Neuronal stem cell (in vitro differentiated cells): ENCODE results near the gene SLCO3A1.

Source experiments
- DNase-seq: peaks from one replicate; pipeline ENCODE4 v3.0.0-alpha.2; 2013; ENCODE audit warnings: low spot score
- H2AFZ ChIP-seq: one replicate; pipeline ENCODE4 v1.6.1; 2013; ENCODE audit warnings: mild to moderate bottlenecking, low read length, inconsistent platforms
- H2AK5ac ChIP-seq: 2 replicates; pipeline ENCODE4 v1.6.1; 2013; ENCODE audit warnings: low read depth, mild to moderate bottlenecking, inconsistent platforms, low read length, moderate library complexity, mixed read lengths
- H2BK120ac ChIP-seq: 2 replicates; pipeline ENCODE4 v1.6.1; 2013; ENCODE audit warnings: low read depth, mild to moderate bottlenecking, inconsistent platforms, low read length, moderate library complexity, mixed read lengths
- H2BK12ac ChIP-seq: one replicate; pipeline ENCODE4 v1.6.1; 2013; ENCODE audit warnings: low read length, inconsistent platforms
- H2BK15ac ChIP-seq: 2 replicates; pipeline ENCODE4 v1.6.1; 2013; ENCODE audit warnings: mild to moderate bottlenecking, low read length, inconsistent platforms, mixed read lengths
- H2BK5ac ChIP-seq: one replicate; pipeline ENCODE4 v1.6.1; 2013; ENCODE audit warnings: inconsistent platforms, mild to moderate bottlenecking, low read length, moderate library complexity
- H3K14ac ChIP-seq: one replicate; pipeline ENCODE4 v1.6.1; 2013; ENCODE audit warnings: low read length, inconsistent platforms
- H3K18ac ChIP-seq: 2 replicates; pipeline ENCODE4 v1.6.1; 2013; ENCODE audit warnings: low read length, inconsistent platforms
- H3K23ac ChIP-seq: 2 replicates; pipeline ENCODE4 v1.6.1; 2013; ENCODE audit warnings: low read depth, mild to moderate bottlenecking, mixed read lengths, low read length, inconsistent platforms; ENCODE audit not compliant: poor library complexity
- H3K27ac ChIP-seq: replicated peaks from 3 replicates; pipeline ENCODE4 v1.5.1; 2013; ENCODE audit warnings: low read length, inconsistent platforms
- H3K27me3 ChIP-seq, 3 experiments: 2 replicates each; pipeline ENCODE4 v1.6.1; 2013; ENCODE audit warnings: low read length in 3 of 3, mild to moderate bottlenecking in 2 of 3, inconsistent platforms in 1 of 3, low read depth in 1 of 3, mixed read lengths in 1 of 3, moderate library complexity in 1 of 3; ENCODE audit not compliant: control insufficient read depth in 3 of 3, insufficient read depth in 3 of 3
- H3K36me3 ChIP-seq, 2 donors: replicated peaks in 1 of 2; 2 replicates each; pipeline ENCODE4 v1.6.1; 2013; ENCODE audit warnings: low read length in 2 of 2; ENCODE audit not compliant: control insufficient read depth in 2 of 2, insufficient read depth in 2 of 2
- H3K4ac ChIP-seq: 2 replicates; pipeline ENCODE4 v1.6.1; 2013; ENCODE audit warnings: inconsistent platforms, mild to moderate bottlenecking, low read length, moderate library complexity
- H3K4me1 ChIP-seq, 2 donors: 1 replicate in 1 of 2; 2 replicates in 1 of 2; pipeline ENCODE4 v1.6.1; 2013; ENCODE audit warnings: low read length in 2 of 2, low read depth in 1 of 2; ENCODE audit not compliant: control insufficient read depth in 2 of 2, insufficient read depth in 1 of 2
- H3K4me2 ChIP-seq: one replicate; pipeline ENCODE4 v1.6.1; 2013; ENCODE audit warnings: mild to moderate bottlenecking, low read length, inconsistent platforms; ENCODE audit not compliant: insufficient read depth, poor library complexity, severe bottlenecking
- H3K4me3 ChIP-seq, 2 donors: 2 replicates each; pipeline ENCODE4 v1.5.1; 2013; ENCODE audit warnings: low read length in 2 of 2, mild to moderate bottlenecking in 2 of 2, inconsistent platforms in 1 of 2, moderate library complexity in 1 of 2
- H3K79me1 ChIP-seq: one replicate; pipeline ENCODE4 v1.6.1; 2013; ENCODE audit warnings: low read depth, mild to moderate bottlenecking, inconsistent platforms, low read length, moderate library complexity
- H3K9ac ChIP-seq: one replicate; pipeline ENCODE4 v1.6.1; 2013; ENCODE audit warnings: mild to moderate bottlenecking, low read depth, low read length, inconsistent platforms; ENCODE audit not compliant: poor library complexity
- H3K9me3 ChIP-seq, 2 donors: replicated peaks in 1 of 2; 2 replicates each; pipeline versions ENCODE3 to v1.6.1; 2013; ENCODE audit warnings: low read length in 2 of 2, mild to moderate bottlenecking in 2 of 2, inconsistent platforms in 1 of 2, low read depth in 1 of 2, mixed read lengths in 1 of 2, moderate library complexity in 1 of 2; ENCODE audit not compliant: control insufficient read depth in 2 of 2, insufficient read depth in 1 of 2
- H4K8ac ChIP-seq: one replicate; pipeline ENCODE4 v1.6.1; 2013; ENCODE audit warnings: low read depth, mild to moderate bottlenecking, inconsistent platforms, low read length, moderate library complexity
- H4K91ac ChIP-seq: one replicate; pipeline ENCODE4 v1.6.1; 2013; ENCODE audit warnings: low read length, low read depth, mild to moderate bottlenecking, inconsistent platforms; ENCODE audit not compliant: poor library complexity
- WGBS, 2 donors: extraction: QIAGEN DNeasy Blood & Tissue Kit; methylation state at CpG; one replicate each; pipeline ENCODE4 v1.1.7; 2013; ENCODE audit warnings: missing lambda C conversion rate in 2 of 2, mixed read lengths in 1 of 2; ENCODE audit not compliant: insufficient read length in 2 of 2, insufficient replicate concordance in 1 of 2; ENCODE audit errors: extremely low coverage in 2 of 2; 5-methylcytosine and 5-hydroxymethylcytosine counted together

The SLCO3A1 gene

GRCh38 chr15:91989821-91990220, 136.3 kb downstream of the SLCO3A1 start:
- no peak overlapping the region for H2AK5ac ChIP-seq
- no peak overlapping the region for H3K4me2 ChIP-seq
- no peaks in the 10 kb centered on the region for H3K79me1 ChIP-seq
- no peak overlapping the region for H2BK12ac ChIP-seq
- no peak overlapping the region for H3K4me3 ChIP-seq
- peaks cover 0 to 3% (median 0%) of the 10 kb centered on the region in 3 experiments for H3K27me3 ChIP-seq
- H4K8ac ChIP-seq = no peak overlapping the region
- no peak overlapping the region for H3K23ac ChIP-seq
- no CpG with 5 or more reads among the region's 4 CpGs for WGBS, 2 donors
- no peak overlapping the region for H2BK15ac ChIP-seq
- no peaks in the 10 kb centered on the region for H3K36me3 ChIP-seq
- DNase-seq = no peak
- no peak overlapping the region for H2BK5ac ChIP-seq
- H3K9ac ChIP-seq = no peak overlapping the region
- no peak overlapping the region for H3K18ac ChIP-seq
- H3K14ac ChIP-seq = no peak overlapping the region
- H2BK120ac ChIP-seq = no peak overlapping the region
- no peak overlapping the region for H2AFZ ChIP-seq
- no peak overlapping the region for H3K27ac ChIP-seq
- no peaks in the 10 kb centered on the region for H3K9me3 ChIP-seq
- no peak overlapping the region for H3K4ac ChIP-seq
- no peak overlapping the region for H4K91ac ChIP-seq
- H3K4me1 ChIP-seq = no peaks in the 10 kb centered on the region

GRCh38 chr15:91992945-91993344, 139.4 kb downstream of the SLCO3A1 start:
- Histone ChIP-seq H2BK120ac (no peak overlapping the region), H2AK5ac (no peak overlapping the region), H3K27ac (no peak overlapping the region), H3K9me3 (no peaks in the 10 kb centered on the region), H2BK5ac (no peak overlapping the region), H3K4me1 (no peaks in the 10 kb centered on the region), H3K4me3 (no peak overlapping the region), H2BK12ac (no peak overlapping the region), H3K36me3 (no peaks in the 10 kb centered on the region), H2AFZ (no peak overlapping the region), H2BK15ac (no peak overlapping the region), H4K91ac (no peak overlapping the region), H3K18ac (no peak overlapping the region), H3K4me2 (no peak overlapping the region), H4K8ac (no peak overlapping the region), H3K9ac (no peak overlapping the region), H3K4ac (no peak overlapping the region), H3K23ac (no peak overlapping the region), H3K27me3 (no peaks in the 10 kb centered on the region), H3K79me1 (no peaks in the 10 kb centered on the region), H3K14ac (no peak overlapping the region)
- no CpG with 5 or more reads among the region's 3 CpGs for WGBS, 2 donors
- DNase-seq = no peak

- Histone ChIP-seq H3K79me1 (no peaks in the 10 kb centered on the region), H3K4me3 (no peak overlapping the region), H3K36me3 (no peaks in the 10 kb centered on the region), H3K4me2 (no peak overlapping the region), H2AK5ac (no peak overlapping the region), H2AFZ (no peak overlapping the region), H2BK12ac (no peak overlapping the region), H3K27ac (no peak overlapping the region), H2BK120ac (no peak overlapping the region), H3K14ac (no peak overlapping the region), H3K27me3 (no peaks in the 10 kb centered on the region), H3K9ac (no peak overlapping the region), H3K18ac (no peak overlapping the region), H3K4ac (no peak overlapping the region), H4K91ac (no peak overlapping the region), H3K23ac (no peak overlapping the region), H2BK5ac (no peak overlapping the region), H4K8ac (no peak overlapping the region), H3K9me3 (no peaks in the 10 kb centered on the region), H2BK15ac (no peak overlapping the region), H3K4me1 (no peaks in the 10 kb centered on the region)
- DNase-seq = no peak
- WGBS, 2 donors = no CpG with 5 or more reads among the region's 3 CpGs
Observed at GRCh38 chr15:91995146-91995545, 141.6 kb downstream of the SLCO3A1 start.

GRCh38 chr15:91997163-91997562, 143.7 kb downstream of the SLCO3A1 start:
- no peak overlapping the region for H3K9ac ChIP-seq
- WGBS, 2 donors = no CpG with 5 or more reads among the region's 2 CpGs

More at GRCh38 chr15:91997163-91997562, 143.7 kb downstream of the SLCO3A1 start:
- H2BK120ac ChIP-seq = no peak overlapping the region
- H4K91ac ChIP-seq = no peak overlapping the region
- H3K27me3 ChIP-seq = no peaks in the 10 kb centered on the region
- no peak overlapping the region for H2BK15ac ChIP-seq
- H3K4me2 ChIP-seq = no peak overlapping the region
- no peak overlapping the region for H4K8ac ChIP-seq
- H3K79me1 ChIP-seq = no peaks in the 10 kb centered on the region
- no peak overlapping the region for H2BK5ac ChIP-seq
- H3K9me3 ChIP-seq = no peaks in the 10 kb centered on the region
- H3K4me3 ChIP-seq = no peak overlapping the region
- no peak overlapping the region for H3K27ac ChIP-seq
- peaks cover 2 to 4% of the 10 kb centered on the region in 2 donors for H3K4me1 ChIP-seq
- no peak overlapping the region for H2AK5ac ChIP-seq
- no peaks in the 10 kb centered on the region for H3K36me3 ChIP-seq
- no peak overlapping the region for H2BK12ac ChIP-seq
- no peak overlapping the region for H3K14ac ChIP-seq
- no peak overlapping the region for H2AFZ ChIP-seq
- H3K18ac ChIP-seq = no peak overlapping the region
- H3K4ac ChIP-seq = no peak overlapping the region
- no peak overlapping the region for H3K23ac ChIP-seq
- DNase-seq = no peak
